Tongue (tissue), 2 donors: ENCODE results near the gene DHX29. TPM values are rescaled to one million over a fixed set of nuclear protein-coding genes. Genes with fewer than 3 reads are reported as not detected.
"Not testable (repeated sequence)": the region's sequence is repeated elsewhere in the genome, so short reads cannot be mapped to it uniquely, and the experiment has no call there.

ENCODE experiments used
- DNase-seq: peaks from one replicate; pipeline ENCODE4 v3.0.0-alpha.2; 2015
- total RNA-seq: library from RNA; depleted of rRNA; stranded (reverse); fragments of >200 nt; gene quantifications from one replicate; pipeline ENCODE4 v1.2.3, GENCODE V29; 2014

DHX29 gene
- total RNA-seq, result 36.7 TPM

GRCh38 chr5:55307383-55308253 lies at the start of gene DHX29, which contains the start of gene MTREX:
Gene DHX29 (minus strand): TSS chr5:55307694. CDS start chr5:55307573, 121 bp downstream.
Gene MTREX (plus strand): TSS chr5:55307989. CDS start chr5:55308014, 25 bp downstream.
- DNase-seq, result peak; percentile 98

GRCh38 chr5:55356896-55357295 lies 49.4 kb upstream of the DHX29 start:
- DNase-seq, result no peak

DNA sequence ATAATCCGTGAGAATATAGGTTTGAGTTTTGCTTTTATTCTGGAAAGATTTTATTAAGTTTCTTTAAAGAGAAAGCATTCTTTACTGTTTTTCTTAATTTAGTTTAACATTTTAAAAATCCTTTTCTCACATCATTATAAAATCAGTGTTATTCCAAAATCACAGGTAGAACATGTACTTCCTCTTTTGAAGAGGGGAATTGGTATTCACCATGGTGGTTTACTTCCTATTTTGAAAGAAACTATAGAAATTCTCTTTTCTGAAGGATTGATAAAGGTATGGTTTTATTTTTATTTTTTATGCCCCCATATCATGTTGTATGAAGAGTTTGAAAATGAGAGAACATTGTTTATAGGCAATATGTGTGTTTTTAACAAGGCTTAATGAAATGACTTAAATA lies 43.3 kb upstream of the DHX29 start:
- DNase-seq, result no peak

- DNase-seq, result no peak
Observed at GRCh38 chr5:55347786-55348185, 40.3 kb upstream of the DHX29 start.

- DNase-seq, result no peak
Observed at GRCh38 chr5:55345327-55345726, 37.8 kb upstream of the DHX29 start.

DNA sequence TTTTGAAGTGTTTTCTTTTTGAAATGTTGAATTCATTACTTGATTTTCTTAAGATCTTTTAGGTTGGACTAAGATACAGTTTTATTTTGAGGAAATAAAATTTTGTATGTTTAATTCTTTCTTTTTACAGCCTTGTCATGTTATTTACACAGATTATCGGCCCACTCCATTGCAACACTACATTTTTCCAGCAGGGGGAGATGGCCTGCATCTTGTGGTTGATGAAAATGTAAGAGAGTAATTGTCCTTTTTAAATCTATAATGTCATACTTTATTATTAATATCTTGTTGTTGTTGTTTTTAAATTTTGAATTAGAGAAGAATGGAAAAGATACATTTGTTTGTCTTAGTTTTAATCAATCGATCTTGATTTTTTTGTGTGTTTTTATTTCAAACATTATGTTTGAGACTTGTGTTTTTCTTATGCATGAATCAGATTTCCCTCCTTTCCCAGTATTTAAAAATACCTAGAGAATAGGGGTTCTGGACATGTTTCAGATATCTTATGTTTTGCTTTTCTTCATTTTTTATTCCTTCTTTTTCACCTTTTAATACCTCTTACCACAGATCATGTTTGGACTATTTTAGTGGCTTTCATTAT lies 37.0 kb upstream of the DHX29 start:
- peak; percentile 84 for DNase-seq

- DNase-seq, result no peak
Observed at GRCh38 chr5:55343609-55344008, 36.1 kb upstream of the DHX29 start.

GRCh38 chr5:55343107-55343506 lies 35.6 kb upstream of the DHX29 start:
- no peak for DNase-seq

- DNase-seq, result no peak
Observed at GRCh38 chr5:55338810-55339243, 31.3 kb upstream of the DHX29 start.

DNA sequence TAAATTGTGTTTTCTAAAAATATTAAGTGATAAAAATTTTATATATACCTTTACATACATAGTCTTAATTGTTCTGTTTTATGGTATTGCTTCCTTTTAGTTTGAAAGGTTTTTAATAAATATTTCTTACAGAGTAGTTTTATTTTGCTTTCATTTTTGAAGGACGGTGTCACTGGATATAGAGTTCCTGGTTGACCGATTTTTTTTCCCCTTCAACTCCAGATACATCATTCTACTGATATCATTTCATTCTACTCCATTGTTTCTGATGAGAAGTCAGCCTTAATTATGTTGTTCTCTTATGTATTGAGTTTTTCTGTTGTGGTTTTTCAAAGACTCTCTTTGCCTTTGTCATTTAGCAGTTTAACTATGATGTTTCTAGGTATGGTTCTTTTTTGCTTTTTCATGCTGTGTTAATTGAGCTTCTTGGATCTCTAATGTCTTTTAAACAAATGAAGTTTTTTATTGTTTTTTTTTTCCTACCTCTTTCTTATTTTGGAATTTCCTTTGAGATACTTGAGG lies 30.7 kb upstream of the DHX29 start:
- DNase-seq, result no peak

DNA sequence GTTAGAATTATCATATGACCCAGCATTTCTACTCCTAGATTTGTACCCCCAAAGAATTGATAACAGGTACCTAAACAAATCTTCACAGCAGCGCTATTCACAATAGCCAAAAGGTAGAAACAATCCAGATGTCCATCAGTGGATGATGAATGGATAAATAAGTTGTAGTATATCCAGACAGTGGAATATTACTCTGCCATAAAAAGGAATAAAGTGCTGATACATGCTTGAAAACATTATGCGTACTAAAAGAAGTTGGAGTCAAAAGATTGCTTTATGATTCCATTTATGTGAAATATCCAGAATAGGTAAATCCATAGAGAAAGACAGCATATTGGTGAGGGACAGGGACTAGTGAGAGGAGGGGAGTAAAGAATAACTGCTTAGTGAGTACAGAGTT lies 26.3 kb upstream of the DHX29 start:
- DNase-seq, result no peak

DNA sequence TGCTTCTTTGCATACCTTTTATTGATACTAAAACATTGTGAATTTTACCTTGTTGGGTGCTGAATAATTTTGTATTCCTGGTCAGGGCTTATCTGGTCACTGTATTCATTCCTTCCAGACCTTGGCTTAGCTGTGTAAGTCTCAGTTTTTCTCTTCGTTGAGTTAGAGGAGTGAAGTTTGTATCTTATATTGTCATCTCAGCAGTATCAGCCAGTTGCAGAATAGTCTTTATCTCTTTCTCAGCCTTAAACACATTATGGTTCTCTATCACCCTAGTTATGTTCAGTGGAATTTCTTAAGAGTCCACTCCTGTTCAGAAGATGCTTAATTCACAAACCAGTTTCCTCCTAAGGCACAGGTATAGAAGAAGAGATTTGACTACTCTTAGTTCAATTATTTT lies 25.5 kb upstream of the DHX29 start:
- no peak for DNase-seq

GRCh38 chr5:55331321-55331720 lies 23.8 kb upstream of the DHX29 start:
- no peak for DNase-seq

- no peak for DNase-seq
Observed at GRCh38 chr5:55327281-55327680, 19.8 kb upstream of the DHX29 start.

DNA sequence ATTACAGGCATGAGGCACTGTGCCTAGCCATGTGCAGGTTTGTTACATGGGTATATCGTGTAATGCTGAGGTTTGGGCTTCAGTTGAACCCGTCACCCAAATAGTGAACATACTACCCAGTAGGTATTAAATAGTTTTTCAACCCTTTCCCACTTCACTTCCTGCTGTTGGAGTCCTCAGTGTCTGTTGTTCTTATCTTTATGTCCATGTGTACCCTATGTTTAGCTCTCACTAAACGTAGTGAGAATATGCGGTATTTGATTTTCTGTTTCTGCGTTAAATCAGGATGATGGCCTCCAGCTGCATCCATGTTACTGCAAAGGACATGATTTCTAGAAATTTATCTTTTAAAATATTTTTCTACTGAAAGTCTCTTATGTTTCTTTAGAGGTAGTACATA lies 18.1 kb upstream of the DHX29 start:
- DNase-seq, result no peak

DNA sequence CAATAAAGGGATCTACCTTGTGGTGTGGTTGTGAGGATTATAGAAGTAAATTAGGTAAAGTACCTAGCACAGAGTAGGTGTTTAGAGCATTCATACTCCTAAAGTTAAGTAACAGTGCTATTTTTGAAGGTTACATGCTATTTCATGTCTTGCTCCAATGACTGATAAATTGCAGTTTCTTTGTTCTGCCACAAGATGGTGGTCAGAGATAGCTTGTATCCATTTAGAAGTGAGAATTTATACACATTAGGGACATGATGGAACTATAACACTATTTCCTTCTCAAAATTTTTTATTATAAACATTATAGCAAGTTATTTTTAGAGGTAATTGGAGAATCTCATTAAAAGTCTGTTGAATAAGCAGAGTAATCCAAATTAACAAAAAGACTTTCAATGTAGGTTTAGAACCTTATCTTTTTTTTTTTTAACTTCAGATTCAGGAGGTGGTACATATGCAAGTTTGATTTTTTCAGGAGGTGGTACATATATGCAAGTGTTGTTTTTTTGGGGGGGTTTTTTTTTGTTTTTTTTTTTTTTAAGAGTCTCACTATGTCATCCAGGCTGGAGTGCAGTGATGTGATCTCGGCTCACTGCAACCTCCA lies 17.4 kb upstream of the DHX29 start:
- peak; percentile 52 for DNase-seq

DNA sequence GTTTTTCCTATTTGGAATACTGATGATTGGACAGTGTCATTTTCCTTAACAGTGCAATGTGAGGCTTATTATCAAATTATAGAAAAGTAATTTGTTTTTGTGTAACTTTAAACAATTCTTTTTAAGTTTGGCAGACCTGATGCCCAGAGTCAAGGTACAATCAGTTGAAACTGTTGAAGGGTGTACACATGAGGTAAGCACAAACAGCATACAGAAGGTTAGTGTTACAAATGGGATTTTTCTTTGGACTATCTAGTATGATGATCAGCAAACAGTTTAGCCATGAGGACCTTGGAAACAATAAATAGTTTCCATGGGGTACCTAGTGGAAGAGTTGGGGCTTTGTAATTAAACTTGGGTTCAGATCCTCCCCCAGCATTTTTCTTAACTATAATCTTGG lies 16.5 kb upstream of the DHX29 start:
- DNase-seq, result no peak

DNA sequence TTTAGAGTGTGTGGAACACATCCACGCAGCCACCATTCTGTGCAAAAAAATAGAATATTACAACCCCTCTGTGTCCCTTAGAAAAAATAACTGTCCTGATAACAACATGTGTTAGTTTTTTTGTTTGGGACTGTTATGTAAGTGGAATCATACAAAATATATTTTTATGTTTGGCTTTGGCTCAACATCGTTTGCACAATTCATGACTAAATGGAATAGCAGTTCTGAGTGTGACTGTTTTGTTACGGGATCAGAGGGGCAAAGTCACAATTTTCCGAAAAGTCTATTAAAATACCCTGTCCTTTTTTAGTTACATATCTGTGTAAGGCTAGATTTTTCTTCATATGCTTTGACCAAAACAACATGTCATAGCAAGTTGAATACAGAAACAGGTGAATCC lies 13.1 kb upstream of the DHX29 start:
- no peak for DNase-seq

DNA sequence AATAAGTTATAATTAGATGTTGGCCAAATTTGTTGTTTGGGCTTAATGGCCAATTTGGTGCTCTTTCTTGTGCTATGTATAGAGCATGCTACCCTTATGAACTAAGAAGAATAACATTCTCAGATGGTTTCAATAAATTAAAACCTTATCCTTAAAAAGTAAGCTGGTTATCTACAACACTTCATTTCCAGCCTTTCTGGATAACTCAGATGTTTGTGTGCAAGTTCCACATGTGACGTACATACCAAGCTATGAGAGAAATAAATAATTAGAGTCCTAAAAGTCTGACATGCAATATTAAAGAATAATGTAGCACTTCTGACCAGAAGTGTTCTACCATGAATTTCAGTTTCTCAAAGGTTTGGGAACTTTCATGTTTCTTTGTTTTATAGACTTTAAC lies 12.0 kb upstream of the DHX29 start:
- no peak for DNase-seq

DNA sequence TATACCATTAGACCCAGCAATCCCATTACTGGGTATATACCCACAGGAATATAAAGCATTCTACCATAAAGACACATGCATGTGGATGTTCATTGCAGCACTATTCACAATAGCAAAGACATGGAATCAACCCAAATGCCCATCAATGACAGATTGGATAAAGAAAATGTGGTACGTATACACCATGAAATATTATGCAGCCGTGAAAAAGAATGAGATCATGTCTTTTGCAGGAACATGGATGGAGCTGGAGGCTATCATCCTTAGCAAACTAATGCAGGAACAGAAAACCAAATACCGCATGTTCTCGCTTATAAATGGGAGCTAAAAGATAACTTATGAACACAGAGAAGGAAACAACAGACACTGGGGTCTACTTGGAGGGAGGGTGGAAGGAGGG lies 10.7 kb upstream of the DHX29 start:
- not testable (repeated sequence) for DNase-seq

DNA sequence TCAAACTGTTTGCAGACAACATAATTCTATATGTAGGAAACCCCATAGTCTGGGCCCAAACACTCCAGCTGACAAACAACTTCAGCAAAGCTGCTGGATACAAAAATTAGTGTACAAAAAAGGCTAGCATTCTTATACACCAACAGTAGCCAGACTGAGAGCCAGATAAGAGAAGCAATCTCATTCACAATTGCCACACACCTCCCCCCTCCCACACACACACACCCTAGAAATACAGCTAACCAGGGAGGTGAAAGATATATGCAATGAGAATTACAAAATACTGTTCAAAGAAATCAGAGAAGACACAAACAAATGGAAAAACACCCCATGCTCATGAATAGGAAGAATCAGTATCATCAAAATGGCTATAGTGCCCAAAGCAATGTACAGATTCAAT lies 9.3 kb upstream of the DHX29 start:
- no peak for DNase-seq

DNA sequence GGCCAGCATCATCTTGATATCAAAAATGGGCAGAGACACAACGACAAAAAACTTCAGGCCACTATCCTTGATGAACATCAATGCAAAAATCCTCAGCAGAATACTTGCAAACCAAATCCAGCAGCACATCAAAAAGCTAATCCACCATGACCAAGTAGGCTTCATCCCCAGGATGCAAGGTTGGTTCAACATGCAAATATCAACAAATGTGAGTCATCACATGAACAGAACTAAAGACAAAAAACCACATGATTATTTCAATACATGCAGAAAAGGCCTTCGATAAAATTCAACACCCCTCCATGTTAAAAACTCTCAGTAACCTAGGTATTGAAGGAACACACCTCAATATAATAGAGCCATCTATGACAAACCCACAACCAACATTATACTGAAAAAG lies 8.8 kb upstream of the DHX29 start:
- no peak for DNase-seq
